GM12878 (cell line): ENCODE data around the gene PPFIBP1.

Experiments
- ATF7 ChIP-seq: fragments of 450-650 bp; IDR thresholded peaks from 2 replicates; pipeline ENCODE4 v1.6.1; 2016; ENCODE audit warnings: low read depth, mild to moderate bottlenecking
- SIN3A ChIP-seq: IDR thresholded peaks from 2 replicates; pipeline ENCODE4 v1.6.1; 2012; ENCODE audit warnings: low read depth, low read length, improper control_type of control experiment
- USF2 ChIP-seq: IDR thresholded peaks from 2 replicates; pipeline ENCODE4 v1.6.1; 2011; ENCODE audit warnings: low read depth, low read length, improper control_type of control experiment, borderline replicate concordance
- TF ChIP-seq, protein P1 (sequence below), 3 experiments: IDR thresholded peaks in 2 of 3; conservative IDR thresholded peaks in 1 of 3; 2 replicates each; pipeline ENCODE4 v1.5.1; 2011; ENCODE audit warnings: low read depth in 3 of 3, low read length in 3 of 3, mild to moderate bottlenecking in 3 of 3, control low read depth in 2 of 3, moderate library complexity in 2 of 3, inconsistent platforms in 1 of 3, mixed read lengths in 1 of 3; ENCODE audit not compliant: control insufficient read depth in 2 of 3, insufficient read depth in 1 of 3; ENCODE audit errors: extremely low read depth in 1 of 3

- TF ChIP-seq ATF7 = no peak
- TF ChIP-seq, protein P1, sequence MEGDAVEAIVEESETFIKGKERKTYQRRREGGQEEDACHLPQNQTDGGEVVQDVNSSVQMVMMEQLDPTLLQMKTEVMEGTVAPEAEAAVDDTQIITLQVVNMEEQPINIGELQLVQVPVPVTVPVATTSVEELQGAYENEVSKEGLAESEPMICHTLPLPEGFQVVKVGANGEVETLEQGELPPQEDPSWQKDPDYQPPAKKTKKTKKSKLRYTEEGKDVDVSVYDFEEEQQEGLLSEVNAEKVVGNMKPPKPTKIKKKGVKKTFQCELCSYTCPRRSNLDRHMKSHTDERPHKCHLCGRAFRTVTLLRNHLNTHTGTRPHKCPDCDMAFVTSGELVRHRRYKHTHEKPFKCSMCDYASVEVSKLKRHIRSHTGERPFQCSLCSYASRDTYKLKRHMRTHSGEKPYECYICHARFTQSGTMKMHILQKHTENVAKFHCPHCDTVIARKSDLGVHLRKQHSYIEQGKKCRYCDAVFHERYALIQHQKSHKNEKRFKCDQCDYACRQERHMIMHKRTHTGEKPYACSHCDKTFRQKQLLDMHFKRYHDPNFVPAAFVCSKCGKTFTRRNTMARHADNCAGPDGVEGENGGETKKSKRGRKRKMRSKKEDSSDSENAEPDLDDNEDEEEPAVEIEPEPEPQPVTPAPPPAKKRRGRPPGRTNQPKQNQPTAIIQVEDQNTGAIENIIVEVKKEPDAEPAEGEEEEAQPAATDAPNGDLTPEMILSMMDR (IDR thresholded peaks at IDR 0.05 in 2 of 3, conservative IDR thresholded peaks at IDR 0.05 in 1 of 3; ENCODE audit: control insufficient read depth in 2 of 3, extremely low read depth in 1 of 3, insufficient read depth in 1 of 3, low read depth in 3 of 3, low read length in 3 of 3) = no peak
- TF ChIP-seq USF2 = no peak
- TF ChIP-seq SIN3A = no peak
These were observed 199.2 kb downstream of the PPFIBP1 start for GRCh38 chr12:27723212-27723611.
